Liver (tissue), 9 donors: ENCODE data around the gene LTV1. TPM values are rescaled to one million over a fixed set of nuclear protein-coding genes. Genes with fewer than 3 reads are reported as not detected.
A peak's percentile ranks its signal among the peaks of the same experiment; 100 is the strongest.

ENCODE experiments used
- DNase-seq: peaks from one replicate; pipeline ENCODE4 v3.0.0-alpha.2; 2017; ENCODE audit warnings: low spot score
- H3K27ac ChIP-seq, 2 donors: one replicate each; pipeline ENCODE4 v1.7.0; 2013; ENCODE audit warnings: inconsistent platforms in 2 of 2, low read length in 2 of 2, control low read depth in 1 of 2, low read depth in 1 of 2, mild to moderate bottlenecking in 1 of 2
- H3K27me3 ChIP-seq, 4 donors: one replicate each; pipeline versions ENCODE4 v1.6.1 to v1.7.0; 2013; ENCODE audit warnings: low read length in 3 of 4, inconsistent platforms in 1 of 4, mild to moderate bottlenecking in 1 of 4, moderate library complexity in 1 of 4; ENCODE audit not compliant: control insufficient read depth in 4 of 4, insufficient read depth in 4 of 4
- H3K36me3 ChIP-seq, 4 donors: one replicate each; pipeline versions ENCODE4 v1.6.1 to v1.7.0; 2013; ENCODE audit warnings: low read length in 3 of 4, mild to moderate bottlenecking in 3 of 4, low read depth in 1 of 4, moderate library complexity in 1 of 4; ENCODE audit not compliant: control insufficient read depth in 4 of 4, insufficient read depth in 3 of 4
- H3K4me1 ChIP-seq, 4 donors: one replicate each; pipeline versions ENCODE4 v1.6.1 to v1.7.0; 2013; ENCODE audit warnings: low read length in 3 of 4, mild to moderate bottlenecking in 3 of 4, moderate library complexity in 1 of 4; ENCODE audit not compliant: control insufficient read depth in 4 of 4, insufficient read depth in 4 of 4
- H3K4me3 ChIP-seq, 3 donors: one replicate each; pipeline versions ENCODE4 v1.6.1 to v1.7.0; 2013; ENCODE audit warnings: low read length in 3 of 3, control low read depth in 1 of 3, low read depth in 1 of 3, mild to moderate bottlenecking in 1 of 3
- H3K9ac ChIP-seq, 2 donors: one replicate each; pipeline ENCODE4 v1.7.0; 2013; ENCODE audit warnings: low read length in 2 of 2, mild to moderate bottlenecking in 2 of 2, moderate library complexity in 2 of 2, control low read depth in 1 of 2, low read depth in 1 of 2
- H3K9me3 ChIP-seq, 4 donors: one replicate each; pipeline versions ENCODE4 v1.6.1 to v1.7.0; 2013; ENCODE audit warnings: low read length in 3 of 4; ENCODE audit not compliant: control insufficient read depth in 4 of 4
- ATF3 ChIP-seq: IDR thresholded peaks from 2 replicates; pipeline ENCODE4 v1.6.1; 2016; ENCODE audit warnings: antibody characterized with exemption
- EGR1 ChIP-seq, 2 donors: IDR thresholded peaks; 2 replicates each; pipeline ENCODE4 v1.6.1; 2016 to 2018; ENCODE audit warnings: antibody characterized with exemption in 2 of 2, low read depth in 2 of 2
- FOXA1 ChIP-seq: IDR thresholded peaks from 2 replicates; pipeline ENCODE4 v1.6.1; 2016; ENCODE audit warnings: antibody characterized with exemption
- FOXA2 ChIP-seq: IDR thresholded peaks from 2 replicates; pipeline ENCODE4 v1.6.1; 2016; ENCODE audit warnings: antibody characterized with exemption
- GABPA ChIP-seq, 2 donors: IDR thresholded peaks in 1 of 2; conservative IDR thresholded peaks in 1 of 2; 2 replicates each; pipeline ENCODE4 v1.6.1; 2016; ENCODE audit warnings: antibody characterized with exemption in 2 of 2, mild to moderate bottlenecking in 1 of 2, moderate library complexity in 1 of 2
- HNF4A ChIP-seq, 2 donors: conservative IDR thresholded peaks; 2 replicates each; pipeline ENCODE4 v1.6.1; 2016; ENCODE audit warnings: antibody characterized with exemption in 2 of 2, mild to moderate bottlenecking in 2 of 2
- HNF4G ChIP-seq: IDR thresholded peaks from 2 replicates; pipeline ENCODE4 v1.6.1; 2016; ENCODE audit warnings: antibody characterized with exemption
- JUND ChIP-seq, 2 donors: IDR thresholded peaks; 2 replicates each; pipeline ENCODE4 v1.6.1; 2016; ENCODE audit warnings: antibody characterized with exemption in 2 of 2
- NR2F2 ChIP-seq: IDR thresholded peaks from 2 replicates; pipeline ENCODE4 v1.6.1; 2016; ENCODE audit warnings: antibody characterized with exemption
- RAD21 ChIP-seq, 2 donors: IDR thresholded peaks; 2 replicates each; pipeline ENCODE4 v1.6.1; 2016; ENCODE audit warnings: antibody characterized with exemption in 2 of 2, mild to moderate bottlenecking in 2 of 2
- RXRA ChIP-seq, 2 donors: IDR thresholded peaks; 2 replicates each; pipeline ENCODE4 v1.6.1; 2017 to 2018; ENCODE audit warnings: antibody characterized with exemption in 2 of 2, mild to moderate bottlenecking in 1 of 2
- SP1 ChIP-seq: IDR thresholded peaks from 2 replicates; pipeline ENCODE4 v1.6.1; 2018; ENCODE audit warnings: antibody characterized with exemption, mild to moderate bottlenecking
- TAF1 ChIP-seq: conservative IDR thresholded peaks from 2 replicates; pipeline ENCODE4 v1.6.1; 2016; ENCODE audit warnings: antibody characterized with exemption, mild to moderate bottlenecking
- YY1 ChIP-seq: IDR thresholded peaks from 2 replicates; pipeline ENCODE4 v1.6.1; 2016; ENCODE audit warnings: antibody characterized with exemption, mild to moderate bottlenecking
- WGBS: extraction: QIAGEN DNeasy Blood & Tissue Kit; methylation state at CpG from one replicate; pipeline ENCODE4 v1.1.7; 2013; 5-methylcytosine and 5-hydroxymethylcytosine counted together
- polyA plus RNA-seq, 2 donors: library from polyadenylated mRNA; stranded (reverse) in 1 of 2; unstranded in 1 of 2; fragments of 200-250 nt in 1 of 2; fragments of >200 nt in 1 of 2; fragmentation: Nextera tagmentation in 1 of 2; extraction: Ambion mirVana in 1 of 2; gene quantifications; one replicate each; pipeline versions ENCODE4 v1.2.1 to v1.2.3, GENCODE V29; 2013 to 2015
- total RNA-seq, 2 donors: library from RNA; depleted of rRNA; stranded (reverse); fragments of >200 nt; gene quantifications; one replicate each; pipeline ENCODE4 v1.2.3, GENCODE V29; 2014
- TF ChIP-seq, protein P1 (sequence below): IDR thresholded peaks from 2 replicates; pipeline ENCODE4 v1.6.1; 2016; ENCODE audit warnings: antibody characterized with exemption
- TF ChIP-seq, protein P2 (sequence below): IDR thresholded peaks from 2 replicates; pipeline ENCODE4 v1.6.1; 2016; ENCODE audit warnings: antibody characterized with exemption
- TF ChIP-seq, protein P3 (sequence below): fragments of 150-350 bp; IDR thresholded peaks from 2 replicates; pipeline ENCODE4 v1.5.1; 2017; ENCODE audit warnings: improper control_type of control experiment, low read depth, low read length; ENCODE audit not compliant: missing input control
- TF ChIP-seq, protein P4 (sequence below): IDR thresholded peaks from 2 replicates; pipeline ENCODE4 v1.6.1; 2016; ENCODE audit warnings: antibody characterized with exemption, mild to moderate bottlenecking
- donor health status: healthy.
- donor health status: healthy.
- donor health status: healthy.
- donor health status: healthy.
- donor health status: healthy.

LTV1 gene
- total and polyA plus RNA-seq, 4 donors = 8.7 to 14.5 (median 13.1) TPM

DNA sequence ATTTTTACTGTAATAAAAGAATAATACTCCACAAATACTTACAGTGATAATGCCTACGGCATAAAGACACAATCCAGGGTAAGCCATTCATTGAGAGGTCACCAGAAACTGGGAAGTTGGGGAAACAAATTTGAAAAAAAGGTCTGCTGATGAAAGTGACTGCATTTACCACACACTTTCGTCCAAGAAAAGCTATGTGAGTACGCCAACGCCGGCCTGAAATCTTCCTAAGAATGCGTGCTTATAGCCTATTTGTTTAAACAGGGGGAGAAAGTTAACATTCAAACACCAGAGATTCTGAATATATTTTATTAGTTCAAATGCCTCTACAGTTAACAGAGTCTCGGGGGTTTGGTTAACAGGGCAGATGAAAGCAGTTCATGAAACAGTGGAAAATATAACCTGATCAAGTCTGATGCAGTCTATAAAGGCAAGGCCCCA, 657 bp upstream of the LTV1 start:
- H3K4me1 ChIP-seq = peaks cover 0 to 14% (median 10%) of the 10 kb centered on the region in 4 donors
- H3K9me3 ChIP-seq = no peaks in the 10 kb centered on the region
- no peaks in the 10 kb centered on the region for H3K27me3 ChIP-seq
- H3K4me3 ChIP-seq = peak overlapping the region; percentile 77 to 95 (median 91)
- H3K9ac ChIP-seq = peak overlapping the region; percentile 94 to 98
- TF ChIP-seq FOXA1 = no peak
- TF ChIP-seq, protein P1, sequence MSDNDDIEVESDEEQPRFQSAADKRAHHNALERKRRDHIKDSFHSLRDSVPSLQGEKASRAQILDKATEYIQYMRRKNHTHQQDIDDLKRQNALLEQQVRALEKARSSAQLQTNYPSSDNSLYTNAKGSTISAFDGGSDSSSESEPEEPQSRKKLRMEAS = no peak
- TF ChIP-seq, protein P2, sequence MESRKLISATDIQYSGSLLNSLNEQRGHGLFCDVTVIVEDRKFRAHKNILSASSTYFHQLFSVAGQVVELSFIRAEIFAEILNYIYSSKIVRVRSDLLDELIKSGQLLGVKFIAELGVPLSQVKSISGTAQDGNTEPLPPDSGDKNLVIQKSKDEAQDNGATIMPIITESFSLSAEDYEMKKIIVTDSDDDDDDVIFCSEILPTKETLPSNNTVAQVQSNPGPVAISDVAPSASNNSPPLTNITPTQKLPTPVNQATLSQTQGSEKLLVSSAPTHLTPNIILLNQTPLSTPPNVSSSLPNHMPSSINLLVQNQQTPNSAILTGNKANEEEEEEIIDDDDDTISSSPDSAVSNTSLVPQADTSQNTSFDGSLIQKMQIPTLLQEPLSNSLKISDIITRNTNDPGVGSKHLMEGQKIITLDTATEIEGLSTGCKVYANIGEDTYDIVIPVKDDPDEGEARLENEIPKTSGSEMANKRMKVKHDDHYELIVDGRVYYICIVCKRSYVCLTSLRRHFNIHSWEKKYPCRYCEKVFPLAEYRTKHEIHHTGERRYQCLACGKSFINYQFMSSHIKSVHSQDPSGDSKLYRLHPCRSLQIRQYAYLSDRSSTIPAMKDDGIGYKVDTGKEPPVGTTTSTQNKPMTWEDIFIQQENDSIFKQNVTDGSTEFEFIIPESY = no peak
- TF ChIP-seq TAF1 = no peak
- no peak for TF ChIP-seq HNF4A (conservative IDR thresholded peaks at IDR 0.05)
- no peak for TF ChIP-seq ATF3
- TF ChIP-seq JUND (IDR thresholded peaks at IDR 0.05) = no peak
- no peak for TF ChIP-seq HNF4G
- TF ChIP-seq EGR1 (IDR thresholded peaks at IDR 0.05; ENCODE audit: low read depth in 2 of 2) = no peak
- no peak for TF ChIP-seq GABPA (IDR thresholded peaks at IDR 0.05 in 1 of 2, conservative IDR thresholded peaks at IDR 0.05 in 1 of 2)
- TF ChIP-seq, protein P3, sequence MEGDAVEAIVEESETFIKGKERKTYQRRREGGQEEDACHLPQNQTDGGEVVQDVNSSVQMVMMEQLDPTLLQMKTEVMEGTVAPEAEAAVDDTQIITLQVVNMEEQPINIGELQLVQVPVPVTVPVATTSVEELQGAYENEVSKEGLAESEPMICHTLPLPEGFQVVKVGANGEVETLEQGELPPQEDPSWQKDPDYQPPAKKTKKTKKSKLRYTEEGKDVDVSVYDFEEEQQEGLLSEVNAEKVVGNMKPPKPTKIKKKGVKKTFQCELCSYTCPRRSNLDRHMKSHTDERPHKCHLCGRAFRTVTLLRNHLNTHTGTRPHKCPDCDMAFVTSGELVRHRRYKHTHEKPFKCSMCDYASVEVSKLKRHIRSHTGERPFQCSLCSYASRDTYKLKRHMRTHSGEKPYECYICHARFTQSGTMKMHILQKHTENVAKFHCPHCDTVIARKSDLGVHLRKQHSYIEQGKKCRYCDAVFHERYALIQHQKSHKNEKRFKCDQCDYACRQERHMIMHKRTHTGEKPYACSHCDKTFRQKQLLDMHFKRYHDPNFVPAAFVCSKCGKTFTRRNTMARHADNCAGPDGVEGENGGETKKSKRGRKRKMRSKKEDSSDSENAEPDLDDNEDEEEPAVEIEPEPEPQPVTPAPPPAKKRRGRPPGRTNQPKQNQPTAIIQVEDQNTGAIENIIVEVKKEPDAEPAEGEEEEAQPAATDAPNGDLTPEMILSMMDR = no peak
- no peak for TF ChIP-seq SP1
- no peak for TF ChIP-seq NR2F2
- no peak for TF ChIP-seq FOXA2
- TF ChIP-seq YY1 = no peak
- TF ChIP-seq, protein P4, sequence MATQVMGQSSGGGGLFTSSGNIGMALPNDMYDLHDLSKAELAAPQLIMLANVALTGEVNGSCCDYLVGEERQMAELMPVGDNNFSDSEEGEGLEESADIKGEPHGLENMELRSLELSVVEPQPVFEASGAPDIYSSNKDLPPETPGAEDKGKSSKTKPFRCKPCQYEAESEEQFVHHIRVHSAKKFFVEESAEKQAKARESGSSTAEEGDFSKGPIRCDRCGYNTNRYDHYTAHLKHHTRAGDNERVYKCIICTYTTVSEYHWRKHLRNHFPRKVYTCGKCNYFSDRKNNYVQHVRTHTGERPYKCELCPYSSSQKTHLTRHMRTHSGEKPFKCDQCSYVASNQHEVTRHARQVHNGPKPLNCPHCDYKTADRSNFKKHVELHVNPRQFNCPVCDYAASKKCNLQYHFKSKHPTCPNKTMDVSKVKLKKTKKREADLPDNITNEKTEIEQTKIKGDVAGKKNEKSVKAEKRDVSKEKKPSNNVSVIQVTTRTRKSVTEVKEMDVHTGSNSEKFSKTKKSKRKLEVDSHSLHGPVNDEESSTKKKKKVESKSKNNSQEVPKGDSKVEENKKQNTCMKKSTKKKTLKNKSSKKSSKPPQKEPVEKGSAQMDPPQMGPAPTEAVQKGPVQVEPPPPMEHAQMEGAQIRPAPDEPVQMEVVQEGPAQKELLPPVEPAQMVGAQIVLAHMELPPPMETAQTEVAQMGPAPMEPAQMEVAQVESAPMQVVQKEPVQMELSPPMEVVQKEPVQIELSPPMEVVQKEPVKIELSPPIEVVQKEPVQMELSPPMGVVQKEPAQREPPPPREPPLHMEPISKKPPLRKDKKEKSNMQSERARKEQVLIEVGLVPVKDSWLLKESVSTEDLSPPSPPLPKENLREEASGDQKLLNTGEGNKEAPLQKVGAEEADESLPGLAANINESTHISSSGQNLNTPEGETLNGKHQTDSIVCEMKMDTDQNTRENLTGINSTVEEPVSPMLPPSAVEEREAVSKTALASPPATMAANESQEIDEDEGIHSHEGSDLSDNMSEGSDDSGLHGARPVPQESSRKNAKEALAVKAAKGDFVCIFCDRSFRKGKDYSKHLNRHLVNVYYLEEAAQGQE = no peak
- TF ChIP-seq RAD21 (IDR thresholded peaks at IDR 0.05) = no peak
- TF ChIP-seq RXRA (IDR thresholded peaks at IDR 0.05) = no peak
- H3K36me3 ChIP-seq = peaks cover 10 to 27% (median 21%) of the 10 kb centered on the region in 4 donors
- 42% methylated on average over 7 of the region's 7 CpGs for WGBS
- peak overlapping the region; percentile 89 for H3K27ac ChIP-seq
- no peak for DNase-seq
